ENCODE results near the gene TBC1D9B. TPM values are rescaled to one million over a fixed set of nuclear protein-coding genes. Genes with fewer than 3 reads are reported as not detected.
"Not testable (repeated sequence)": the region's sequence is repeated elsewhere in the genome, so short reads cannot be mapped to it uniquely, and the experiment has no call there.

TBC1D9B gene
- total and polyA plus RNA-seq, 2 donors (not counting 1 experiment from before 2014, with no cell fraction given), result 48.7 to 50.4 TPM

GRCh38 chr5:179872055-179872827 is 35.5 kb downstream of the TBC1D9B start:
- H3K4me2 ChIP-seq (ENCODE audit: extremely low read depth, insufficient read depth, low read length), result no peak overlapping the region
- no peak for DNase-seq (ENCODE audit: low read depth in 2 of 2)
- peaks cover 36% of the 10 kb centered on the region for H3K36me3 ChIP-seq (ENCODE audit: control insufficient read depth, insufficient read depth, low read length)
- no peak overlapping the region for H3K27ac ChIP-seq (ENCODE audit: insufficient read depth, low read length)
- H3K4me3 ChIP-seq (replicated peaks in 1 of 4; ENCODE audit: control extremely low read depth in 1 of 4, insufficient read depth in 1 of 4, low read depth in 3 of 4, low read length in 4 of 4), result no peak overlapping the region
- TF ChIP-seq CTCF (conservative IDR thresholded peaks at IDR 0.05 in 1 of 2, IDR thresholded peaks at IDR 0.05 in 1 of 2; ENCODE audit: low read depth in 1 of 2, low read length in 2 of 2) (no peak), EZH2 (IDR thresholded peaks at IDR 0.05; ENCODE audit: low read length, missing control alignments) (no peak)
- no peaks in the 10 kb centered on the region for H3K27me3 ChIP-seq (ENCODE audit: control insufficient read depth, insufficient read depth, low read length)
- no peak overlapping the region for H3K9ac ChIP-seq (ENCODE audit: insufficient read depth, low read length)
- H3K4me1 ChIP-seq (ENCODE audit: control insufficient read depth, extremely low read depth, insufficient read depth, low read length), result no peaks in the 10 kb centered on the region
- no peaks in the 10 kb centered on the region for H3K9me3 ChIP-seq (ENCODE audit: control insufficient read depth, insufficient read depth, low read depth, low read length)
- no peaks in the 10 kb centered on the region for H4K20me1 ChIP-seq (ENCODE audit: control insufficient read depth, extremely low read depth, insufficient read depth, low read length)
- H3K79me2 ChIP-seq (ENCODE audit: control insufficient read depth, insufficient read depth, low read length), result no peaks in the 10 kb centered on the region
- H2AFZ ChIP-seq (ENCODE audit: low read length), result no peak overlapping the region

- not testable (repeated sequence) for H2AFZ ChIP-seq (ENCODE audit: low read length); H3K79me2 ChIP-seq (ENCODE audit: control insufficient read depth, insufficient read depth, low read length); H3K9me3 ChIP-seq (ENCODE audit: control insufficient read depth, insufficient read depth, low read depth, low read length); H3K9ac ChIP-seq (ENCODE audit: insufficient read depth, low read length); H4K20me1 ChIP-seq (ENCODE audit: control insufficient read depth, extremely low read depth, insufficient read depth, low read length); DNase-seq (ENCODE audit: low read depth in 2 of 2); H3K27me3 ChIP-seq (ENCODE audit: control insufficient read depth, insufficient read depth, low read length); H3K4me2 ChIP-seq (ENCODE audit: extremely low read depth, insufficient read depth, low read length); H3K27ac ChIP-seq (ENCODE audit: insufficient read depth, low read length); H3K4me3 ChIP-seq (replicated peaks in 1 of 4; ENCODE audit: control extremely low read depth in 1 of 4, insufficient read depth in 1 of 4, low read depth in 3 of 4, low read length in 4 of 4); H3K4me1 ChIP-seq (ENCODE audit: control insufficient read depth, extremely low read depth, insufficient read depth, low read length)
- peaks cover 36% of the 10 kb centered on the region for H3K36me3 ChIP-seq (ENCODE audit: control insufficient read depth, insufficient read depth, low read length)
These were observed 36.2 kb downstream of the TBC1D9B start for GRCh38 chr5:179871533-179871932.

- Histone ChIP-seq H3K36me3 (ENCODE audit: control insufficient read depth, insufficient read depth, low read length) (peaks cover 41% of the 10 kb centered on the region), H3K9ac (ENCODE audit: insufficient read depth, low read length) (no peak overlapping the region), H4K20me1 (ENCODE audit: control insufficient read depth, extremely low read depth, insufficient read depth, low read length) (no peaks in the 10 kb centered on the region), H3K79me2 (ENCODE audit: control insufficient read depth, insufficient read depth, low read length) (no peaks in the 10 kb centered on the region), H3K4me2 (ENCODE audit: extremely low read depth, insufficient read depth, low read length) (no peak overlapping the region), H3K9me3 (ENCODE audit: control insufficient read depth, insufficient read depth, low read depth, low read length) (no peaks in the 10 kb centered on the region), H2AFZ (ENCODE audit: low read length) (no peak overlapping the region), H3K27me3 (ENCODE audit: control insufficient read depth, insufficient read depth, low read length) (no peaks in the 10 kb centered on the region), H3K4me1 (ENCODE audit: control insufficient read depth, extremely low read depth, insufficient read depth, low read length) (no peaks in the 10 kb centered on the region), H3K27ac (ENCODE audit: insufficient read depth, low read length) (no peak overlapping the region), H3K4me3 (replicated peaks in 1 of 4; ENCODE audit: control extremely low read depth in 1 of 4, insufficient read depth in 1 of 4, low read depth in 3 of 4, low read length in 4 of 4) (no peak overlapping the region)
- DNase-seq (ENCODE audit: low read depth in 2 of 2), result no peak
- no peak for TF ChIP-seq CTCF (conservative IDR thresholded peaks at IDR 0.05 in 1 of 2, IDR thresholded peaks at IDR 0.05 in 1 of 2; ENCODE audit: low read depth in 1 of 2, low read length in 2 of 2)
- TF ChIP-seq EZH2 (IDR thresholded peaks at IDR 0.05; ENCODE audit: low read length, missing control alignments), result no peak
These were observed 36.7 kb downstream of the TBC1D9B start for GRCh38 chr5:179870952-179871351.
